GM19463 (cell line): ENCODE data around the gene LARGE1.

Experiments
- ATAC-seq: cut with Tn5 transposase; IDR thresholded peaks from one replicate; pipeline ENCODE4 v1.9.1; 2021; ENCODE audit warnings: mild to moderate bottlenecking, moderate library complexity; ENCODE audit not compliant: unreplicated experiment

Gene LARGE1

DNA sequence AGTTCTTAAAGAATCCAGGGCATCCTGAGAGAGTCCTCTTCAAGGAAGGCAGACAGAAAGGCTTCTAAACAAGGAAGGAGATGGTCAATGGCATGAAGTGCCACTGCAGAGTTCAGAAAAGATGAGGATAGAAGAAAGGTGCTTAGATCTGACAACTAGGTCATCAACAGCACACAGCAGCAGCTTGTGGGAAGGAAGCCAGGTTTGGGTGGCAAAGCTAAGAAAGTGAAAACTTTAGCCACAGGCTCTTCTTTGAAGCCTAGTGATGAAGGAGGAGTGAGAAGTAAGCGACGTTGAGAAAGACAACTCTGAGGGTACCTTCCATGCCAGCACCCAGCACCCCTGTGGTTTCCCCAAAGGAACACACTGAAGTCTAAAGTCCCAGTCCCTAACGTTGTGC lies 92.0 kb downstream of the LARGE1 start:
- ATAC-seq, result no peak

DNA sequence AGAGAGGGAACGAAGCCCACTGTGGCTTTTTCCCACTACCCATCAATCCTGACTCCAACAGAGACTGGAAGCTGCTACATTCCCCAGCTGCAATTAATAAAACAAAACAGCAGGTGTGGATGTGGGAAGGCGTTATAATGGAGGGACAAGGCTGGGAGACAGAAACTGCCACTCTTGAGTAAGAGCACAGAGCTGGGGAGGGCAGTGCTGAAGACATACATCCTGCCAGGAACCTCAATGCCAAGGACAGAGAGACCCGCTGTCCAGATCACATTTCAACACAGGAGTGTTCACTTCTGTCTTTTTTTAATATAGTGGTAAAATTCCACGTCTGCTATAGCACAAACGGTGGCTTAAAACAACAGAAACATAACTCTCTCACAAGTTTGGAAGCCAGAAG lies 94.5 kb downstream of the LARGE1 start:
- ATAC-seq, result no peak

DNA sequence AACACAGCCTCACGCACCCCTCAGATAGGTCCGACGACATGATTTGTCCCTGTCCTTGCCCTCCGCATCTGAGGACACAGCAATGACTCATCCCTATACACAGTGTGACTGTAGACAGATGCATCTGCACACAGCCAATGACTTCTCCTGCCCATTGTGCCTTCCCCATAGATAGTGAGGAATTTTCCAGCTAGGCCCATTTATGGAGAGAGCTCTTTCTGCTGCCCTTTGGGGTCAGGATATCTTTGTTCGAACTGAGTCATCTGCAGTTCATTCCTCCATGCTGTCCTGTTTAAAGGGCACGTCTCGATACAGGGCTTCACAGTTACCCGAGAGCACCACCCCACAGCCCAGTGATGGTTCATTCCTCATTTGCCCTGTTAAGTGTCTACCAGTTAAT lies 96.7 kb downstream of the LARGE1 start:
- ATAC-seq, result no peak

DNA sequence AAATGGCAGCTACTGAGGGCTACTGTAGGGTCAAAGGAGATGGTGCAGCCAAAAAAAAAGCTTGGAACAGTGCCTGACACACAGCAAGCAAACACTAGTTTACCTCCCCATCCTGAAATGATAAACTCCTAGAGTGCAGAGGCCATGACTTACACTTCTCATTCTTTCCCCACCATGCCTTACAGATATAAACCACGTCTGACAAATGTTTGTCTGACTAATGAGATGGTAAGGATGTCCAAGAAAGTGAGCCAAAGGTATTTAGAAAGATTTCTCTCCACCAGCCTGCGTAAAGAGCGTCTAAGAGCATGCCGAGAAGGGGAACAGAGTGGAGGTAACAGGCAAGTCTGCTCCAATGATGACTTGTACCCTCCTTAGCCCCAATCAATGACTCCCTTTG lies 99.0 kb downstream of the LARGE1 start:
- ATAC-seq, result no peak

DNA sequence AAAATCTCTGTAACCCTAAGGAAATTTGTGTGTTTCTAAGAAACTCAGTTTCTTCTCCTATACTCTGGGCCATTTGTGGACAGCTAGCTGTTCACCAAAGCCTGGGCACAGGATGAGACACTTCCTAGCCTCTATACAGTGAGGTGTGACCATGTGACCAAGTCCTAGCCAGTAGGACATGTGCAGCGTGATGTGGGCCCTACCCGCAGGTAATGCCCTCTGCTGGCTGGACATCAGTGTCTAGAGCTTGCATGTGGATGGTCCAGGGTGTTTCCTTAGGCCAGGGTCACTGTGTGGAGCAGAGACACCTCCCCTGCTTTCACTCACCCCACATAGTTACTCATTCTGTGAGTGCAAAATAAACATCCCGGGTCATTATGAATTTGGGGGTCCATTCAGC lies 100.5 kb downstream of the LARGE1 start:
- no peak for ATAC-seq

DNA sequence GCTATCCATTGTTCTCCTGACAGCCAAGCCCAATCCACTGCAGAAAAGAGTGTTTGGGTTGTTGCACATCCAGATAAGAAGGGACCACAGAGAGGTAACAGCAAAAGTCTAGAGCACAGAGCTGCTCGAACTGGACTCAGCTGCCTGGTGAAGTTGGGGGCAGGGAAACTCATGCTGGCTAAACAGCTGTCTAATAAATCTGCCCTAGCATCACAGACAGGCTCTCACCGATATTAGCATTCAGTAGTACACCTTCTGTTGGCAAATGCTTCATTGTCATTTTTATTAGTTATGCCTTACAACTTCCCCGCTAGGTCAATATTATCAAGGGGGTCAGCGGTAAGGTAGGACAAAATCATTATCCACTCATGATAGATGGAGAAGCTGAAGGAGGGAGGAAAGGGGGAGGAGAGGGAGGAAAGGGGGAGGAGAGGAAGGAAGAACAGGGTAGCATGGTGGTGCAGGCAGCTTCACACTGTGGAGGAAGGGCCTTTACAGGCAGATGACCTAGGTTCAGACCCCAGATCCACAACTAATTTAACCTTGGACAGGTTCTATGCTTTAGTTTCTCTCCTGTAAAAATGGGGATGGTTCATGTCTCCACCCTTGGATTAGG lies 102.7 kb downstream of the LARGE1 start:
- no peak for ATAC-seq

DNA sequence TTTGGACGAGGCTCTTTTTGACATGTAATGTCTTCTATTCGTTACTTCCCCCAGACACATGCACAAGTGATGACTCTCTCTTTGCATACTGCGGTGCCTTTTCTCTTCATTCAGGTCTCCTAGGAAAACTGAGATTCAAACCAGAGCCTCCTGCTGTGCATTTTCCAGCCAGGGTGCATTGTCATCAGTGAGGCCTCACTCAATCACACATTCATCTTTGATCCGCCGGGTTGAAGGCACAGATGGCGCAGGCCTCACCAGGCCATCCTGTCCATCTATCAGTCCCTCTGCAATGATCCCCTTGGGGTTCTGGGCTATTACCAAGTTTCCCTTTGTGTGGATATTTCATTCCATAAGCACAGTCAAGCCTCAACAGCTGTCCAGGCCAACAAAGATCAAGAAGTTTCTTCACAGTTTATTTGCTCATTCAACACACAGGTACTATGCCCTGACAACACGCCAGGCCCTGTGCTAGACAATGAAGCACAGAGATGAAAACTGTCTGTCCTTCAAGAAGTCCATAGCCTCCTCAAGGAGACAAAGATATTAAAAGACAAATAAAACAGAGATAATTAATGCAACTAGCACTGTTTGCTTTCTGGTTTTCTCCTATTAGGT lies 107.8 kb downstream of the LARGE1 start:
- ATAC-seq, result no peak

DNA sequence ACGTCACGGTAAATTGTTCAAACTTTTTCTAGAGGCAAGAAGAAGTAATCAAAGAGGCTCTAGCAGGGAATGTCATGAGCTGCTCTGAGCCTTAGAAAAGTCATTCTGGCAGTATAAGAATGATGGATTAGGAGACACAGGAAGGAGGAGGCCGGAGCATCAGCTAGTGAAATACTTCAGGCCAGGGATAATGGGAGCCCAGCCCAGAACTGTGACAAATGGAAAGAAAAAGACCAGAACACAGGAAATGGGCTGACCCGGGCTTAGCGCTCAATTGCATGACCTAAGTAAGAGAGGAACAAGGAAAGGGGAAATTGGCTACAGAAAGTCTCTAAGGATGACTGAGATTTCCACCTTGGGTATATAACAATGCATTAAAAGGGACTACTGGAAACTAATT lies 108.6 kb downstream of the LARGE1 start:
- no peak for ATAC-seq

DNA sequence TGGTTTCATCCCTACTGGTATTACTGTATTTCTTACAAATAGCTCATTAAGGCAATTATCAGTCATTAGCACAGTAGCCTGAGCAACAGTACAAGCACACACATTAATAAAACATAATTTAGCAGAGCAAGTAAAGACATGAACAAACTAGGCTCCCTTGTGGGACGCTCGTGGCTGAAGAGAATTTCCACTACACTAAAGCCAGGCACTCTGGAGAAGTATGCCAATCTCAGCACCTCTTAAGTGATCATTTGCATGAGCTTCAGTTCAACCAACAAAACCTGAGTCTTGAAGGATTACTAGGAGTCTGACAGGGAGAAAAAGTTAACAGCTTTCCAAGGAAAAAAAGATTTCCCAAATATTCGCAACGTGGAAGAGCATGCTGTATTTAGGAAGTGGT lies 109.1 kb downstream of the LARGE1 start:
- no peak for ATAC-seq

DNA sequence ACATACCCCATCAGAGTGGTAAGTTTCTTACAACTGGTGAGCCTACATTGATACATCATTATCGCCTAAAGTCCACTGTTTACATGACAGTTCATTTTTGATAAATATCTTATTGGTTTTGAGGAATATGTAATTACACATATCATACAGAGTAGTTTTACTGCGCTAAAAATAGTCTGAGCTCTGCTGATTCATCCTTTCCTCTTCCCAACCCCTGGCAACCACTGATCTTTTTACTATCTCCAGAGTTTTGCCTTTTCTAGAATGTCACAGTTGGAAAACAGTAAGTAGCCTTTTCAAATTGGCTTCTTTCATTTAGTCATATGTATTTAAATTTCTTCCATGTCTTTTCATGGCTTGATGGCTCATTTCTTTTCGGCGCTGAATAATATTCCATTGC lies 112.8 kb downstream of the LARGE1 start:
- ATAC-seq, result no peak

DNA sequence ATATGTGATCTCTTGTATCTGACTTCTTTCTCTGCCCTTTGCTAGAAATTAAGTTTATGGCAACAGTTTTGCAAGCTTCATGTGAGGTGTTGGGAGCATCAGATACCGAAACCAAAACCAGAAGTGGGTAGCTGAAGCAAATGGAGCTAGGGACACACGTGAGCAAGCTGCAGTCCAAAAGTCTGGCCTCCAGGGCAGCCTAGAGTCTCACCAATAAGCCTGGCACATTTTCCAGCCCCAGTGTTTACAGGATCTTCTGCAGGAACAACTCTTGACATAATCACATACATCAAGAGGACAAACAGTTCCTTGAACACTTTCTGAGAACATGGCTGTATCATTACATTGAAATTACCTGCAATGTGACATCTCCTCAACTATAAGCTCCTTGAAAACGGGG lies 114.1 kb downstream of the LARGE1 start:
- no peak for ATAC-seq

DNA sequence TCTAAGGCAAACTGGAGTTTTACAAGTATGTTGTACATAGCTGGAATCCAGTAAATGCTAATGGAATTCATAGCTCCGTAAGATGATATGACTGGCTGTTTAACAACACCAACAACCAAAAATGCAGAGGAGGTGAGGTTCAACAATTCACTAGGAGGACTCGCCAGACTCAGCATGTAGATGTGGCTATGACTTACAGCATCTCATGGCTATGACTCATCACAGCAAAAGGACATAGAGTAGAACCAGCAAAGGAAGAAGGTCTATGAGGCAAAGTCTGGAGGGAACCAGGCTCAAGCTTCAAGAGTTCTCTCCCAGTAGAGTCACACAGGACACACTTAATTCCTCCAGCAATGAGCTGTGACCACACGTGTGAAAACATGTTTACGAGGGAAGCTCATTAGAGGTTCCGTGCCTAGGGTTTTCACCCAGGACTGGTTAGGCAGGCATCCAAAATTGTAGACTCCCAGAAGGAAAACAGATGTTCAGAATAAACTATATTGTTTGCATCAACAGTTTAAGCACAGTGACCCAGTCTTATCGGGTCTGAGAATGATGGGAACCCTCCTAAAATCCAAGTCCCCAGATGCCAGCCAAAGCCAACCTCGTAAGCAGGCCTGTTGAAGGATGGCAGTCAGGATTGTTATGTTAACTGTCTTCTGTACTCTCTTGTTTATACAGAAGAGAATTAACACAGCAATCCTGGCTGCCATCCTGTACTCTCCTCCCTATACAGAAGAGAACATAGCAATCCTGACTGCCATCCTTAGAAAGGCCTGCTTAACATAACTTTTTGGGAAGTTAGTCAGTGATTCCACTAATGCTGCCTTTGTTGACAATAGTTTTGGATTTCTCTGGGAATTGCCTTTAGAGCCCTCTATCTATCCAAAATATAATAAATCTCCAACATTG lies 116.6 kb downstream of the LARGE1 start:
- ATAC-seq, result no peak

DNA sequence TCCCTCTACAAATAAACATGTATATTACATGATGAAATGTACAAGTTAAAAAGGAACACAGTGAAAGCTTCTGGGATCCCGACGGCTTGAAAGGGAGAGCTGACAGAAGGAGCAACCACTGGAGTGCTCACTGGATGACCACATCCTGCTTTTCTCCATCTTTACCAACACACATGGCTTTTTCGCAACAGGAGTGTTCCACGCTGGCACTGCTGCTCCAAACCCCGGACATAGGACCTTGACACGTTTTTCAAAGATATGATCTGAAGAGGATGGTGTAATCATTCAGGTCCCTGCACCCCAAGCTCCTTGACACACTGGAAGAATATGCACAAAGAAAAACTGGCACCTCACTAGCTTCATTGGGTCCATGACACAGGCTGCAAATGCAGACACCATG lies 121.9 kb downstream of the LARGE1 start:
- ATAC-seq, result no peak

DNA sequence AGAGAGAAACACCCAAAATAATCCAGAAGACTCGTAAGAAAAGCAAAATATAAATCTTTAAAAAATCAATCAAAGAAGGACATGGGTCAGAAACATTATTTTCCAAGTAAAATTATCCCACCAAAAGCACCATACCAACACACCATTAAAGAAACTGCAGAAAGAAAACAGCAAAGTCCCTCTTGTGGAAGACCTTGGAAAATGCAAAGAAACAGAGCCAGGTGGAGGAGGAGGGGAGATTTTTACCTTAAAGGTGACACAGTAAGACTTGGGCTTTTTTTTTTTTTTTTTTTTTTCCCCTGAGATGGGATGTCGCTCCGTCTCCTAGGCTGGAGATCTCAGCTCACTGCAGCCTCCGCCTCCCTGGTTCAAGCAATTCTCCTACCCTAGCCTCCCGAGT lies 123.8 kb downstream of the LARGE1 start:
- no peak for ATAC-seq

DNA sequence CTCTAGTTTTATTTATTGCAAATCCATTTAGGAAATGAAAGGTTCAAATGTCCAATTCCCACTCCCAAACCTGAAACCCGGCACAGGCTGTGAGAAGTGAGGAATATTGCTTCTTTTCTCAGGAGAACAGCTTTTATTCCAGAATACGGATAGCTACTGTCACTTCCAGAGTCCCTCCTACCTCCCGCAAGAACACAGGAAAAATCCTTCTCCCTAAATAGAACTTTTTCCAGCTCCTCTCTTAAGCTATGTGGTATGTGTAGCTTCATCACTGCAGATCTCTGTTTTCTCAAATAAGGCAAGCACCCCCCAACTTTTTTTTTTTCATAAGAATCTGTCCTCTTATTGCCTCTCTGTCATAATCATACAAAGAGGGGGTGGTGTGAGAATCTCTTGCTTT lies 126.8 kb downstream of the LARGE1 start:
- no peak for ATAC-seq

DNA sequence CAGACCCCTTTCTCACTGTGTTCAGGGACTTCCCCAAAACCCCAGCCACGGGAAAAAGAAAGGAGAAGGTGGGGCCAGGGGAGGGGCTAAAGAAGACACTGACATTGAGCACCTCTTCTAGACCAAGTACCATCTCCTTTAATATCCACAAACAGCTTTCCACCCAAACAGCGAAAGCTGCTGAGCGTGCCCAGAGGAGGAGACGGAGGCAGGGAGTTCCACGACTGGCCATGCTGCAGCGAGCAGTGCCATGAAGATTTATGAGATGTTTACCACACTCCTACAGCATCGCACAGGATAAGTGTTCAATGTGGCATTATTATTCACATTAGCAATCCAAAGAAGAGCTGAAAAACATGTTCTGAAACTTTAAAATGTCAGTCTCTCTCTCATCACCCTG lies 127.4 kb downstream of the LARGE1 start:
- no peak for ATAC-seq

DNA sequence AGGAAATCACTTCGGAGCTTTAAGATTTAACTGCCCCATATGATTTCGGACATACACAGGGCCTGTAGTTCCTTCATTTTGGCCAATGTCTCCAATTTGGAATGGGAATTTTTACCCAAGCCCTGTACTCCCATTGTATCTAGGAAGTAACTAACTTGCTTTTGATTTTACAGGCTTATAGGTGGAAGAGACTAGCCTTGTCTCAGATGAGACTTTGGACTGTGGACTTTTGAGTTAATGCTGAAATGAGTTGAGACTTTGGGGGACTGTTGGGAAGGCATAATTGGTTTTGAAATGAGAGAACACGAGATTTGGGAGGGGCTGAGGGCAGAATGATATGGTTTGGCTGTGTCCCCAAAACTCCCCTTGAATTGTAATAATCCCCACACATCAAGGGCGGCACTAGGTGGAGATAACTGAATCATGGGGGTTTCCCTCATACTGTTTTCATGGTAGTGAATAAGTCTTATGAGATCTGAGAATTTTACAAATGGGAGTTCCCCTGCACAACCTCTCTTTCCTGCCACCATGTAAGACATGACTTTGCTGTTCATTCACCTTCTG lies 130.5 kb downstream of the LARGE1 start:
- ATAC-seq, result no peak

DNA sequence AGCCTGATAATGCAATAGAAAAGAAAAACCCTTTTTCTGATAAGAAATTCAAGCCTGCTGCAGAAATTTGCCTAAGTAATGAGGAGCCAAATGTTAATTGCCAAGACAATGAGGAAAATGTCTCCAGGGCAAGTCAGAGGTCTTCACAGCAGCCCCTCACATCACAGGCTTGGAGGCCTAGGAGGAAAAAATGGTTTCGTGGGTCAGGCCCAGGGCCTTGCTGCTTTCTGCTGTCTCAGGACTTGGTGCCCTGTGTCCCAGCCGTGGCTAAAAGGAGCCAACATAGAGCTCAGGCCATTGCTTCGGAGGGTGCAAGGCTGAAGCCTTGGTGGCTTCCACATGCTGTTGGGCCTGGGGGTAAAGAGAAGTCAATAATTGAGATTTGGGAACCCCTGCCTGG lies 131.3 kb downstream of the LARGE1 start:
- no peak for ATAC-seq

DNA sequence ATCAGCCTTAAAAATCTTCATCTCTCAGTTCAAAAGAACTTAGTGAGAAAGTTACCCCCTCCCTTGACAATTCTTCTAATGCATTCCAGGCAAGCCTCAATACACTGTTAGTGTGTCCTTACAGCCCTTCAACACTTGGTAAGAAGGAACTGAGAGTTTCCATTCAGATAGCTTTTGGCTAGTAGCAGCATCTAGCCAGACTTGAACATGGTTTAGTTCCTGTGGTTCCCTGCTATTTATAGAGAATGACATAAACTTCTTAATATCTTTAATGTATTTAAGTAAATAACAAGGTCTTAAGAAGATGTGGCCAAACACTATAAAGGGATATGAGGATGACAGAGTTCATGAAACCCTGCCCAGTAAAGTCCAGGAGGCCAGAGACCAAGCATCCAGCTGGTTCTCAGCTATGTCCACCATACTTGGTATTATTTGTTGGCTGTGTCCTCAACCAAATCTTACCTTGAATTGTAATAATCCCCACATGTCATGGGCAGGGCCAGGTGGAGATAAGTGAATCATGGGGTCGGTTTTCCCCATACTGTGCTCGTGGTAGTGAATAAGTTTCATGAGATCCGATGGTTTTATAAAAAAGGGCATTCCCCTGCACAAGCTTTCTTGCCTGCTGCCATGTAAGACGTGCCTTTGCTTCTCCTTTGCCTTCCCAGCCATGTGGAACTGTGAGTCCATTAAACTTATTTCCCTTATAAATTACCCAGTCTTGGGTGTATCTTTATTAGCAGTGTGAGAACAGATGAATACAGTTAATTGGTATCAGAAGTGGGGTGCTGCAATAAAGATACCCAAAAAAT lies 132.4 kb downstream of the LARGE1 start:
- no peak for ATAC-seq

DNA sequence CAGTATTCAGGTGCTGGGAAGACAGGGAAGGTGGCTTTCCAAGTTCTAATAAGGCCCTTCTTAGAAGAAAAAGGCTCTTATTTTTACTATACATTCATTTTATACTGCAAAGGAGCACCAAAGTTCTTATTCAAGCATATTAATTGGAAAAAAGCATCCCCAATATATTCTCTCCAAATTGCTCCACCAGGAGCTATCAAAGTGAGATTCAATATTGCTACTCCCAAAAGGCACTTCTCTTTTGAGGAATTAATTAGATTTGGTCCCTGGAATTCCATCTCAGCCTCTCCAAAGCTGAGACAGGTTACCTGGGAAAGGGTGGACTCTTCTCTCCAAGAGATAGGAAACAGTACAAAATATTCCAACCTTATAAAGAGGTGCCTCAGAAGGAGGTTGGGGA lies 134.1 kb downstream of the LARGE1 start:
- ATAC-seq, result no peak
